HFFc6 (cell line): ENCODE results near the gene KBTBD3. TPM values are rescaled to one million over a fixed set of nuclear protein-coding genes. Genes with fewer than 3 reads are reported as not detected.
"Not testable (repeated sequence)": the region's sequence is repeated elsewhere in the genome, so short reads cannot be mapped to it uniquely, and the experiment has no call there.

ENCODE experiments used
- DNase-seq: peaks from one replicate; pipeline ENCODE4 v3.0.0-alpha.2; 2018
- H3K27ac Mint-ChIP-seq: 2 replicates; pipeline ENCODE4 v1.8.0; 2020; ENCODE audit warnings: mild to moderate bottlenecking, mixed read lengths
- H3K27me3 Mint-ChIP-seq: 2 replicates; pipeline ENCODE4 v1.8.0; 2021; ENCODE audit warnings: mild to moderate bottlenecking, moderate library complexity, mixed read lengths; ENCODE audit not compliant: insufficient read depth
- H3K36me3 Mint-ChIP-seq: 2 replicates; pipeline ENCODE4 v1.8.0; 2021; ENCODE audit warnings: low read depth, mixed read lengths
- H3K4me1 Mint-ChIP-seq: 2 replicates; pipeline ENCODE4 v1.8.0; 2020; ENCODE audit warnings: low read depth, mixed read lengths
- H3K4me3 Mint-ChIP-seq: 2 replicates; pipeline ENCODE4 v1.8.0; 2020; ENCODE audit warnings: mild to moderate bottlenecking, moderate library complexity, mixed read lengths
- H3K9me3 Mint-ChIP-seq: 2 replicates; pipeline ENCODE4 v1.8.0; 2020; ENCODE audit warnings: mild to moderate bottlenecking, mixed read lengths
- CTCF ChIP-seq: fragments of 200-600 bp; sonication (generic); IDR thresholded peaks from 2 replicates; pipeline ENCODE4 v1.5.0; 2021; ENCODE audit warnings: antibody characterized with exemption, mild to moderate bottlenecking
- total RNA-seq, 6 experiments: library from RNA; stranded (reverse); fragmentation: NEBNext Ultra II Directional; extraction: Animal tissue kit (Norgen Biotek cat#: 25700); gene quantifications; 2 replicates in 1 of 6; 3 replicates in 5 of 6; pipeline ENCODE4 v1.2.3, GENCODE V29; 2021

The KBTBD3 gene
- total RNA-seq, 6 experiments from 2014 or later: 2.4 to 5.0 (median 4.0) TPM

- H3K4me1 Mint-ChIP-seq: peaks cover 27% of the 10 kb centered on the region
- no peaks in the 10 kb centered on the region; the same call in 1 of the 2 replicates for H3K27me3 Mint-ChIP-seq
- no peak for DNase-seq
- no peaks in the 10 kb centered on the region for H3K9me3 Mint-ChIP-seq
- no peak overlapping the region for H3K27ac Mint-ChIP-seq
- no peak for TF ChIP-seq CTCF
- no peak overlapping the region for H3K4me3 Mint-ChIP-seq
- H3K36me3 Mint-ChIP-seq: peaks cover 25% of the 10 kb centered on the region
These were observed 63.1 kb downstream of the KBTBD3 start for GRCh38 chr11:106014035-106014434.

GRCh38 chr11:106012744-106013143 is 64.4 kb downstream of the KBTBD3 start:
- no peak overlapping the region; the same call in 1 of the 2 replicates for H3K4me3 Mint-ChIP-seq
- H3K27ac Mint-ChIP-seq: no peak overlapping the region
- H3K36me3 Mint-ChIP-seq: peaks cover 35% of the 10 kb centered on the region
- no peak for TF ChIP-seq CTCF
- DNase-seq: peak; percentile 9
- no peaks in the 10 kb centered on the region; the same call in 1 of the 2 replicates for H3K27me3 Mint-ChIP-seq
- H3K9me3 Mint-ChIP-seq: no peaks in the 10 kb centered on the region
- H3K4me1 Mint-ChIP-seq: peaks cover 17% of the 10 kb centered on the region

GRCh38 chr11:106011481-106011880 is 65.7 kb downstream of the KBTBD3 start:
- Mint-ChIP-seq H3K27ac (no peak overlapping the region), H3K9me3 (no peaks in the 10 kb centered on the region), H3K36me3 (peaks cover 47% of the 10 kb centered on the region), H3K4me3 (no peak overlapping the region), H3K27me3 (no peaks in the 10 kb centered on the region; the same call in 1 of the 2 replicates), H3K4me1 (peaks cover 17% of the 10 kb centered on the region)
- no peak for TF ChIP-seq CTCF
- no peak for DNase-seq

GRCh38 chr11:106003094-106003493 is 74.1 kb downstream of the KBTBD3 start:
- not testable (repeated sequence) for H3K4me3 Mint-ChIP-seq, H3K4me1 Mint-ChIP-seq, H3K27me3 Mint-ChIP-seq, H3K9me3 Mint-ChIP-seq, DNase-seq, H3K27ac Mint-ChIP-seq
- peaks cover 60% of the 10 kb centered on the region for H3K36me3 Mint-ChIP-seq

GRCh38 chr11:106001304-106002012 is 75.7 kb downstream of the KBTBD3 start:
- H3K27ac Mint-ChIP-seq: no peak overlapping the region
- H3K36me3 Mint-ChIP-seq: peaks cover 50% of the 10 kb centered on the region
- TF ChIP-seq CTCF: no peak
- no peaks in the 10 kb centered on the region for H3K27me3 Mint-ChIP-seq
- no peak overlapping the region for H3K4me3 Mint-ChIP-seq
- peaks cover 5% of the 10 kb centered on the region for H3K9me3 Mint-ChIP-seq
- DNase-seq: no peak
- H3K4me1 Mint-ChIP-seq: no peaks in the 10 kb centered on the region

Other genes starting within 250 kb of the KBTBD3 start
- 10 to 100 TPM; 15.6 to 19.7 (median 17.5) TPM for gene MSANTD4, start 55.1 kb downstream of the KBTBD3 start, total RNA-seq
- gene AASDHPPT, start 315 bp upstream of the KBTBD3 start, total RNA-seq: 10 to 100 TPM; 37.5 to 49.1 (median 41.0) TPM